T-helper 2 cell treated with Interferon-gamma antibody and Interleukin-4, amounts not matched to agents 100 ng/mL and 5 ng/mL, for 36 hours (primary cell): ENCODE results near the gene RMND5B. TPM values are rescaled to one million over a fixed set of nuclear protein-coding genes. Genes with fewer than 3 reads are reported as not detected.

Experiments used
- intact Hi-C: fragments of 100-400 bp; cut with micrococcal nuclease; formaldehyde crosslinking; loops from one replicate; pipeline ENCODE4 v1.15.1; 2023
- total RNA-seq: library from RNA; stranded (reverse); gene quantifications from 2 replicates; pipeline ENCODE4 v1.2.3, GENCODE V29; 2022

Gene RMND5B
- total RNA-seq, 1 donor from 2014 or later, result 32.2 TPM

- intact Hi-C loops, result no loop called here
Observed at GRCh38 chr5:178129296-178129695, 1.5 kb upstream of the RMND5B start.

- intact Hi-C loops, result loop anchor here (1.0 to 5.0 kb wide), 3 partner anchors 9 to 72 kb away; partner anchors contain the start of genes HNRNPAB and N4BP3
Observed at GRCh38 chr5:178130234-178130575, 609 bp upstream of the RMND5B start.

GRCh38 chr5:178131446-178131996 is 707 bp downstream of the RMND5B start:
- intact Hi-C loops, result loop anchor here (1.0 to 5.0 kb wide), 3 partner anchors 19 to 71 kb away; partner anchors contain the start of genes HNRNPAB, N4BP3 and NHP2

- intact Hi-C loops, result no loop called here
Observed at GRCh38 chr5:178136990-178137389, 6.2 kb downstream of the RMND5B start.

- intact Hi-C loops, result no loop called here
Observed at GRCh38 chr5:178137991-178138390, 7.2 kb downstream of the RMND5B start.

- intact Hi-C loops, result no loop called here
Observed at GRCh38 chr5:178141550-178141949, 10.7 kb downstream of the RMND5B start.

GRCh38 chr5:178142642-178143041 is 11.8 kb downstream of the RMND5B start:
- intact Hi-C loops, result no loop called here

GRCh38 chr5:178143246-178143645 is 12.4 kb downstream of the RMND5B start:
- intact Hi-C loops, result no loop called here

GRCh38 chr5:178143901-178144300 is 13.1 kb downstream of the RMND5B start:
- intact Hi-C loops, result no loop called here

GRCh38 chr5:178145965-178146820 is 15.4 kb downstream of the RMND5B start:
- intact Hi-C loops, result loop anchor here (1.0 kb wide), 1 partner anchor 70 kb away; no protein-coding TSS in a partner anchor

GRCh38 chr5:178147406-178147805 is 16.6 kb downstream of the RMND5B start:
- intact Hi-C loops, result no loop called here

- intact Hi-C loops, result no loop called here
Observed at GRCh38 chr5:178149199-178149932, 18.6 kb downstream of the RMND5B start.

GRCh38 chr5:178150977-178151734 is 20.3 kb downstream of the RMND5B start:
- intact Hi-C loops, result no loop called here

- intact Hi-C loops, result loop anchor here (1.0 kb wide), 1 partner anchor 21 kb away; the partner anchor contains the start of gene RMND5B
Observed at GRCh38 chr5:178152491-178153444, 22.0 kb downstream of the RMND5B start.

GRCh38 chr5:178153530-178154340 is 22.9 kb downstream of the RMND5B start, which contains the start of gene NHP2:
Gene NHP2, minus strand, starts transcription at chr5:178153885. Its CDS starts 68 bp downstream, at chr5:178153817.
- intact Hi-C loops, result loop anchor here (1.0 kb wide), 4 partner anchors 11 to 51 kb away; partner anchors contain the start of genes HNRNPAB, N4BP3 and RMND5B

GRCh38 chr5:178155065-178155464 is 24.3 kb downstream of the RMND5B start:
- intact Hi-C loops, result no loop called here

- intact Hi-C loops, result no loop called here
Observed at GRCh38 chr5:178160176-178160575, 29.4 kb downstream of the RMND5B start.

GRCh38 chr5:178162481-178162880 is 31.7 kb downstream of the RMND5B start:
- intact Hi-C loops, result no loop called here
